Measurements from ENCODE around the gene USP35. TPM values are rescaled to one million over a fixed set of nuclear protein-coding genes. Genes with fewer than 3 reads are reported as not detected.

Gene USP35
- total RNA-seq, 2 donors from 2014 or later, result 5.2 to 5.6 TPM

DNA sequence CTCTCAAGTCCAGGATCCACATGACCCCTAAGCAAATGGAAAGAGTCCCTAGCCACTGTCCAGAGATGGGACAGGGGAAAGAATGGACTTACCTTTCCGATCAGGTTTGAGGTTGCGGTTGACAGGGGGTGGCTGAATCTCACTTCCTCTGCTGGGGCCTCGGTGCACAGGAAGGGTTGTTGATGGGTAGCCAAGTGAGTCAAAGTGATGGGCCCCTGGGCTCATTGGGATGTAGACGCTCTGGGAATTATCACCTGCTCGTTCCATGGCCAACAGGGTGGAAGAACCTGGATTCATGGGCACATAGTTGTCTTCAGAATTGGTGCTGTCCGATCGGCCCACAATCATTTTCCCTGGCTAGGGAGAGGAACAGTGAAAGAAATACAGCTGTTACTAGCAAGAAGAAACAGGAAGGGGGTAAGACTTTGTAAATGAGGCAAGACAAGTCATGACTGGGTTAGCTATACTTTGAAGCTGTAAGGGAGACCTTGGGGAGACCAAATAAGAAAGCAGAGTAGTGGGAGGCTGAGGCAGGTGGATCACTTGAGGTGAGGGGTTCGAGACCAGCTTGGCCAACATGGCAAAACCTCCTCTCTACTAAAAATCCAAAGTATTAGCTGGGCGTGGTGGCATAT, 34.7 kb downstream of the USP35 start:
- TF ChIP-seq, protein P1, sequence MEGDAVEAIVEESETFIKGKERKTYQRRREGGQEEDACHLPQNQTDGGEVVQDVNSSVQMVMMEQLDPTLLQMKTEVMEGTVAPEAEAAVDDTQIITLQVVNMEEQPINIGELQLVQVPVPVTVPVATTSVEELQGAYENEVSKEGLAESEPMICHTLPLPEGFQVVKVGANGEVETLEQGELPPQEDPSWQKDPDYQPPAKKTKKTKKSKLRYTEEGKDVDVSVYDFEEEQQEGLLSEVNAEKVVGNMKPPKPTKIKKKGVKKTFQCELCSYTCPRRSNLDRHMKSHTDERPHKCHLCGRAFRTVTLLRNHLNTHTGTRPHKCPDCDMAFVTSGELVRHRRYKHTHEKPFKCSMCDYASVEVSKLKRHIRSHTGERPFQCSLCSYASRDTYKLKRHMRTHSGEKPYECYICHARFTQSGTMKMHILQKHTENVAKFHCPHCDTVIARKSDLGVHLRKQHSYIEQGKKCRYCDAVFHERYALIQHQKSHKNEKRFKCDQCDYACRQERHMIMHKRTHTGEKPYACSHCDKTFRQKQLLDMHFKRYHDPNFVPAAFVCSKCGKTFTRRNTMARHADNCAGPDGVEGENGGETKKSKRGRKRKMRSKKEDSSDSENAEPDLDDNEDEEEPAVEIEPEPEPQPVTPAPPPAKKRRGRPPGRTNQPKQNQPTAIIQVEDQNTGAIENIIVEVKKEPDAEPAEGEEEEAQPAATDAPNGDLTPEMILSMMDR (IDR thresholded peaks at IDR 0.05), result no peak
- no peak for DNase-seq
- Histone ChIP-seq H3K36me3 (peaks cover 4% of the 10 kb centered on the region), H3K27me3 (no peaks in the 10 kb centered on the region), H3K4me3 (no peak overlapping the region), H3K4me1 (no peaks in the 10 kb centered on the region), H3K9me3 (no peaks in the 10 kb centered on the region), H3K27ac (no peak overlapping the region), H3K9ac (ENCODE audit: low read depth in 2 of 2, low read length in 2 of 2) (no peak overlapping the region)
- intact Hi-C loops (cut with DNase I), result no loop called here

DNA sequence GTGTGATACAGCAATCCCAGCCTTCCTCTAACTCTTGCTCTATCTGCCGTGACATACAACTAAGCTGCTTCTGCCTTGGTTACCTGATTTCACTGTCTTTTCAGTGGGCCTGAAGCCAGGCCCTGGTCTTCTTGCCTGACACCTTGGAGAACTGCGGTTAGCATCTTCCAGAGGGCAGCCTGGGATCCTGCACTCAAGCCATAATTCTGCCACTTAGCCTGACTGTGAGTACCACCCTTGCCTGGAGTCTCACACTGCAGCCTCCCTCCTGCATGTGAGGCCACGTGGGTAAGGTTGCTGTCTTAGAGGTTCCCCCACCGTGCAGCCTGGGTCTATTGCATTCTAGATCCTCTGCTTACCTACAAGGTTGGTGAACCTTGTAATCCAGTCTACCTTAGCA, 35.8 kb downstream of the USP35 start:
- intact Hi-C loops (cut with DNase I), result no loop called here
- Histone ChIP-seq H3K36me3 (peaks cover 4% of the 10 kb centered on the region), H3K4me1 (no peaks in the 10 kb centered on the region)

DNA sequence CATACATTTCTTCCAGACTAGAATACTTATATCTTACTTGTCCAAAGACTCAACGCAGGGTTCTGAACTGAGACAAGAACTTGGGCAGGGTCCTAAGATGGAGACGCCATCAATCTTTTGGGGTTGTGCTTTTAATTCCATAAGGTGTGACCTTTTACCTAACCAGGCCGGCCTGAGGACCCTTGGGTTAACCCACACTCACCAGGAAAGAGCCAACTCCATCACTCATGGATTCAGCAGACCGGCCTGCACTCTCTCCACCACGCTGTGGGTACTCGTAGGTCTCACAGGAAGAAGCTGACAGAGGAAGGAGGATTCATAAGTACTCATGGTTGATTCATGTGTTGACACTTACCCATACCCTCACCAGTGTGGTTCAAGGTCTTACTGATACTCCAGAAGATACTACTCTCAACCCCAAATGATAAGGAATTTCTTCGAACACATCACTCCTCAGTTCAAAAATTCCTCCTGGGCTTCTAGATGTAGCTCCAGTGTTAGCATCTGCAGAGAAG, 36.2 kb downstream of the USP35 start:
- TF ChIP-seq, protein P1 (IDR thresholded peaks at IDR 0.05), result no peak
- no peaks in the 10 kb centered on the region for H3K27me3 ChIP-seq
- H3K4me1 ChIP-seq, result no peaks in the 10 kb centered on the region
- no peak for DNase-seq
- no peak overlapping the region for H3K27ac ChIP-seq
- H3K9ac ChIP-seq (ENCODE audit: low read depth in 2 of 2, low read length in 2 of 2), result no peak overlapping the region
- no peak overlapping the region for H3K4me3 ChIP-seq
- intact Hi-C loops (cut with DNase I), result loop anchor here (5.0 kb wide), 1 partner anchor 202 kb away; no protein-coding TSS in a partner anchor
- H3K9me3 ChIP-seq, result no peaks in the 10 kb centered on the region
- peaks cover 4% of the 10 kb centered on the region for H3K36me3 ChIP-seq

More for the DNA sequence above, 35.8 kb downstream of the USP35 start:
- H3K4me3 ChIP-seq, result no peak overlapping the region
- no peaks in the 10 kb centered on the region for H3K9me3 ChIP-seq
- no peak overlapping the region for H3K27ac ChIP-seq
- TF ChIP-seq, protein P1 (IDR thresholded peaks at IDR 0.05), result no peak
- no peaks in the 10 kb centered on the region for H3K27me3 ChIP-seq
- no peak for DNase-seq
- no peak overlapping the region for H3K9ac ChIP-seq (ENCODE audit: low read depth in 2 of 2, low read length in 2 of 2)

DNA sequence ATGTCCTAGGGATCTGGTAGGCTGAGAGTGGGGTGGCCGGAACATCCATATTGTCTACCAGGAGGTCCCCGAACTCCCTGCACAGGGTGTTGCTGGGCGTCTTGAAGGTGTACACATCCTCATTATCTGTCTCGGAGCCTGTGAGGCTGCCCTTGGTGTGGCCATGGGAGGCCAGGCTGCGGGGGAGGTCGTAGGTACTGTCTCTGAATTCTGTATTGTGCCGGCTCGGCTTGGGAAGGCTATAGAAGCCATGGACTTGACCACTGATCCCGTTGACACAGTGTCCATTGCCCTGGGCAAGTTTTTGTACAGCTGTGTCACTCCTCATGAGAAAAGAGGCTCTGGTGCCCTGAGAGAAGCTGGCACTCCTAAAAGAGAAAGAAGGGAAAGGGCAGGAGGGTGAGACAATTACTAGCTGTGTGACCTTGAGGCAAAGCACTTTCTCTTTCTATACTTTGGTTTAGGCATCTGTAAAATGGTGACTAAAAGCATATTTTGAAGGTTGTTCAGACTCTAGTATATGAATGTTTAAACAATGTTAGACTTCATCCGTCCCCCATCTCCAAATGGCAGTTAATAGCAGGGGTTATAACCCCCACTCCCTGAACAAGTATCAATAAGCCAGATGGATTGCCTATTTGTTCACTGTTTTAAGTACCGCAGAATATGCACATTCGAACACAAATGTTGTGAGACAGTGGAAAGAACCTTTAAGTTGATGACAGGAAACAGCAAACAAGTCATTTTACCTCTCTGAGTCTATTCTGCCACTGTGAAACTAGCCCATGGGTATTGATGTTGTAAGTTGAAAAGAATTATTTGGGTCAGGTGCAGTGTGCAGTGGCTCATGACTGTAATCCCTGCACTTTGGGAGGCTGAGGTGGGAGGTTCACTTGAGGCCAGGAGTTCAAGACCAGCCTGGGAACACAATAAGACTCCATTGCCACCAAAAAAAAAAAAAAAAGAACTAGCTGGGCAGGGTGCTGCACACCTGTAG, 38.3 kb downstream of the USP35 start:
- H3K9ac ChIP-seq (ENCODE audit: low read depth in 2 of 2, low read length in 2 of 2), result no peak overlapping the region
- H3K27ac ChIP-seq, result no peak overlapping the region
- no peak for DNase-seq
- TF ChIP-seq, protein P1 (IDR thresholded peaks at IDR 0.05), result no peak
- H3K4me3 ChIP-seq, result no peak overlapping the region
- no peaks in the 10 kb centered on the region for H3K9me3 ChIP-seq
- intact Hi-C loops (cut with DNase I), result loop anchor here (5.0 kb wide), 1 partner anchor 200 kb away; no protein-coding TSS in a partner anchor
- H3K27me3 ChIP-seq, result no peaks in the 10 kb centered on the region
- H3K36me3 ChIP-seq, result peaks cover 4% of the 10 kb centered on the region
- no peaks in the 10 kb centered on the region for H3K4me1 ChIP-seq

DNA sequence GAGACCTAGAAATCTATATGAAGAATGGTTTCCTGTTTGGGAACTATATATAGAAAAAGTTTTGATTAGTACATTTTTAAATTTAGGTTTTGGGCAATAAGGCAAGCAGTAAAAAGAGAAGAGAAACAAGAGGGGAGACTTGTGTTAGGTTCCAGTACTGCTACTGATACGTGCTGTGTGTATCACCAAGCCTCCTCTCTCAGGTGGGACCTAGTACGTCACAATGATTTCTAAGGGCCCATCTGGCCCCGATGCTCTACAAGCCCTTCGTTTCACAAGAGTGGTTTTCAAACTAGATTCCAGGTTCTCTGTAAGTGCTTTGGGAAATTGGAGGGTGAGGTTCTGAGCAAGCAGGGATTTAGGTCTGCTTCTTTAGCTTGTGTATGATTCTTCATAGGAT, 39.2 kb downstream of the USP35 start:
- Histone ChIP-seq H3K36me3 (peaks cover 4% of the 10 kb centered on the region), H3K4me1 (no peaks in the 10 kb centered on the region), H3K27ac (no peak overlapping the region), H3K4me3 (no peak overlapping the region), H3K27me3 (no peaks in the 10 kb centered on the region), H3K9me3 (no peaks in the 10 kb centered on the region), H3K9ac (ENCODE audit: low read depth in 2 of 2, low read length in 2 of 2) (no peak overlapping the region)
- no peak for DNase-seq
- intact Hi-C loops (cut with DNase I), result loop anchor here (2.0 to 5.0 kb wide), 2 partner anchors 199 to 337 kb away; no protein-coding TSS in a partner anchor
- TF ChIP-seq, protein P1 (IDR thresholded peaks at IDR 0.05), result no peak

Data from colonic mucosa (tissue), 4 donors.